CD4-positive, alpha-beta T cell treated with Interleukin-6 at 100 ng/mL for 8 hours (primary cell): ENCODE measurements around the gene ENTPD2.
A peak's percentile ranks its signal among the peaks of the same experiment; 100 is the strongest.
"Not testable (repeated sequence)": the region's sequence is repeated elsewhere in the genome, so short reads cannot be mapped to it uniquely, and the experiment has no call there.

Experiments
- DNase-seq: peaks from one replicate; pipeline ENCODE4 v3.0.0-alpha.2; 2020; ENCODE audit warnings: mixed read lengths, low spot score

ENTPD2 gene

GRCh38 chr9:137045294-137046087 lies 8.4 kb downstream of the ENTPD2 start:
- DNase-seq: no peak

- DNase-seq: no peak
These were observed 9.2 kb downstream of the ENTPD2 start for GRCh38 chr9:137044502-137045177.

GRCh38 chr9:137044037-137044436 lies 9.8 kb downstream of the ENTPD2 start:
- DNase-seq: no peak

GRCh38 chr9:137042751-137043727 lies 10.8 kb downstream of the ENTPD2 start:
- no peak for DNase-seq

GRCh38 chr9:137041124-137041523 lies 12.7 kb downstream of the ENTPD2 start:
- no peak for DNase-seq

- no peak for DNase-seq
These were observed 13.3 kb downstream of the ENTPD2 start for GRCh38 chr9:137040568-137040967.

- no peak for DNase-seq
These were observed 14.1 kb downstream of the ENTPD2 start for GRCh38 chr9:137039611-137040366.

GRCh38 chr9:137038916-137039315 lies 14.9 kb downstream of the ENTPD2 start:
- no peak for DNase-seq

GRCh38 chr9:137037483-137037882 lies 16.4 kb downstream of the ENTPD2 start:
- no peak for DNase-seq

- no peak for DNase-seq
These were observed 16.8 kb downstream of the ENTPD2 start for GRCh38 chr9:137037035-137037434.

GRCh38 chr9:137035937-137036336 lies 17.9 kb downstream of the ENTPD2 start:
- no peak for DNase-seq

GRCh38 chr9:137035507-137035834 lies 18.4 kb downstream of the ENTPD2 start:
- DNase-seq: no peak

GRCh38 chr9:137034709-137035506 lies 19.0 kb downstream of the ENTPD2 start:
- peak; percentile 89 for DNase-seq

GRCh38 chr9:137034039-137034708 lies 19.7 kb downstream of the ENTPD2 start:
- DNase-seq: no peak

GRCh38 chr9:137033481-137033880 lies 20.4 kb downstream of the ENTPD2 start:
- DNase-seq: not testable (repeated sequence)

- no peak for DNase-seq
These were observed 21.0 kb downstream of the ENTPD2 start for GRCh38 chr9:137032858-137033257.

- DNase-seq: peak; percentile 40
These were observed 21.8 kb downstream of the ENTPD2 start, which contains the start of gene FUT7 for GRCh38 chr9:137031904-137032640. Gene FUT7, minus strand, starts transcription at chr9:137032088. Its CDS starts 97 bp downstream, at chr9:137031991.

- peak; percentile 39 for DNase-seq
These were observed 23.0 kb downstream of the ENTPD2 start for GRCh38 chr9:137030538-137031527.
